ENCODE measurements around the gene HOXA5.

The HOXA5 gene

GRCh38 chr7:27104341-27105058 is 39.0 kb downstream of the HOXA5 start:
- no peak for DNase-seq

GRCh38 chr7:27103489-27104226 is 39.8 kb downstream of the HOXA5 start:
- no peak for DNase-seq

GRCh38 chr7:27102581-27103442 is 40.7 kb downstream of the HOXA5 start, which contains the start of gene HOXA2:
Gene HOXA2, minus strand, starts transcription at chr7:27102683. Its CDS starts 183 bp downstream, at chr7:27102500.
- no peak for DNase-seq

- DNase-seq = no peak
These were observed 41.4 kb downstream of the HOXA5 start for GRCh38 chr7:27101957-27102580.

- no peak for DNase-seq
These were observed 42.1 kb downstream of the HOXA5 start for GRCh38 chr7:27101171-27101956.

- DNase-seq = no peak
These were observed 42.7 kb downstream of the HOXA5 start for GRCh38 chr7:27100694-27101170.

- no peak for DNase-seq
These were observed 43.8 kb downstream of the HOXA5 start for GRCh38 chr7:27099453-27100370.

GRCh38 chr7:27098578-27099451 is 44.7 kb downstream of the HOXA5 start:
- DNase-seq = no peak

- DNase-seq = no peak
These were observed 45.5 kb downstream of the HOXA5 start for GRCh38 chr7:27097686-27098577.

GRCh38 chr7:27096768-27097514 is 46.5 kb downstream of the HOXA5 start:
- DNase-seq = no peak

- peak; percentile 52 for DNase-seq
These were observed 47.3 kb downstream of the HOXA5 start, which contains the start of gene HOXA1 for GRCh38 chr7:27095897-27096767. Gene HOXA1, minus strand, starts transcription at chr7:27096000. Its CDS starts 88 bp downstream, at chr7:27095912.

- no peak for DNase-seq
These were observed 48.2 kb downstream of the HOXA5 start for GRCh38 chr7:27095050-27095896.

- DNase-seq = no peak
These were observed 49.0 kb downstream of the HOXA5 start for GRCh38 chr7:27094304-27095049.

GRCh38 chr7:27093184-27093895 is 50.1 kb downstream of the HOXA5 start:
- no peak for DNase-seq
